ENCODE results near the gene PIGR. TPM values are rescaled to one million over a fixed set of nuclear protein-coding genes. Genes with fewer than 3 reads are reported as not detected.

PIGR gene
- polyA plus RNA-seq, 1 donor (not counting 4 experiments of a cell fraction or from before 2014, with no cell fraction given), result 0.01 TPM

GRCh38 chr1:206885341-206886060 is 60.8 kb downstream of the PIGR start:
- Histone ChIP-seq H3K27me3 (ENCODE audit: control insufficient read depth, extremely low read depth, insufficient read depth, low read length) (no peaks in the 10 kb centered on the region), H2AFZ (ENCODE audit: control insufficient read depth, low read length) (peak overlapping the region; percentile 24), H3K9me1 (ENCODE audit: control insufficient read depth, extremely low read depth, insufficient read depth, low read length) (no peaks in the 10 kb centered on the region), H3K9ac (ENCODE audit: control insufficient read depth, extremely low read depth, insufficient read depth, low read length) (peak overlapping the region; percentile 33), H3K4me2 (ENCODE audit: control insufficient read depth, extremely low read depth, insufficient read depth, low read depth, low read length) (peak overlapping the region; percentile 63), H3K36me3 (ENCODE audit: control insufficient read depth in 2 of 2, extremely low read depth in 1 of 2, insufficient read depth in 2 of 2, low read length in 2 of 2) (no peaks in the 10 kb centered on the region), H3K79me2 (ENCODE audit: control insufficient read depth, insufficient read depth, low read length) (no peaks in the 10 kb centered on the region), H4K20me1 (ENCODE audit: control insufficient read depth, extremely low read depth, insufficient read depth, low read length) (no peaks in the 10 kb centered on the region), H3K4me1 (ENCODE audit: control insufficient read depth, extremely low read depth, insufficient read depth, low read length) (peaks cover 44% of the 10 kb centered on the region), H3K9me3 (ENCODE audit: control insufficient read depth, low read depth, low read length) (no peaks in the 10 kb centered on the region), H3K27ac (ENCODE audit: control insufficient read depth, insufficient read depth, low read length) (peak overlapping the region; percentile 78), H3K4me3 (ENCODE audit: control insufficient read depth in 2 of 3, extremely low read depth in 1 of 3, insufficient read depth in 2 of 3, low read depth in 1 of 3, low read length in 3 of 3) (peak overlapping the region in 1 of 3 experiments; percentile 0)
- TF ChIP-seq EZH2 (IDR thresholded peaks at IDR 0.05; ENCODE audit: low read length), result no peak
- TF ChIP-seq, protein P1, sequence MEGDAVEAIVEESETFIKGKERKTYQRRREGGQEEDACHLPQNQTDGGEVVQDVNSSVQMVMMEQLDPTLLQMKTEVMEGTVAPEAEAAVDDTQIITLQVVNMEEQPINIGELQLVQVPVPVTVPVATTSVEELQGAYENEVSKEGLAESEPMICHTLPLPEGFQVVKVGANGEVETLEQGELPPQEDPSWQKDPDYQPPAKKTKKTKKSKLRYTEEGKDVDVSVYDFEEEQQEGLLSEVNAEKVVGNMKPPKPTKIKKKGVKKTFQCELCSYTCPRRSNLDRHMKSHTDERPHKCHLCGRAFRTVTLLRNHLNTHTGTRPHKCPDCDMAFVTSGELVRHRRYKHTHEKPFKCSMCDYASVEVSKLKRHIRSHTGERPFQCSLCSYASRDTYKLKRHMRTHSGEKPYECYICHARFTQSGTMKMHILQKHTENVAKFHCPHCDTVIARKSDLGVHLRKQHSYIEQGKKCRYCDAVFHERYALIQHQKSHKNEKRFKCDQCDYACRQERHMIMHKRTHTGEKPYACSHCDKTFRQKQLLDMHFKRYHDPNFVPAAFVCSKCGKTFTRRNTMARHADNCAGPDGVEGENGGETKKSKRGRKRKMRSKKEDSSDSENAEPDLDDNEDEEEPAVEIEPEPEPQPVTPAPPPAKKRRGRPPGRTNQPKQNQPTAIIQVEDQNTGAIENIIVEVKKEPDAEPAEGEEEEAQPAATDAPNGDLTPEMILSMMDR (optimal IDR thresholded peaks at IDR 0.05 in 1 of 3, IDR thresholded peaks at IDR 0.05 in 1 of 3, conservative IDR thresholded peaks at IDR 0.05 in 1 of 3; ENCODE audit: extremely low read depth in 1 of 3, insufficient read depth in 2 of 3, low read length in 3 of 3), result no peak
- no peak for DNase-seq (ENCODE audit: low read depth, low spot score)
- dilution Hi-C loops (cut with MboI; ENCODE audit: extremely low pct_ligation_motif_present, low sequenced_read_pairs), result no loop called here
- FAIRE-seq, result peak; percentile 55

DNA sequence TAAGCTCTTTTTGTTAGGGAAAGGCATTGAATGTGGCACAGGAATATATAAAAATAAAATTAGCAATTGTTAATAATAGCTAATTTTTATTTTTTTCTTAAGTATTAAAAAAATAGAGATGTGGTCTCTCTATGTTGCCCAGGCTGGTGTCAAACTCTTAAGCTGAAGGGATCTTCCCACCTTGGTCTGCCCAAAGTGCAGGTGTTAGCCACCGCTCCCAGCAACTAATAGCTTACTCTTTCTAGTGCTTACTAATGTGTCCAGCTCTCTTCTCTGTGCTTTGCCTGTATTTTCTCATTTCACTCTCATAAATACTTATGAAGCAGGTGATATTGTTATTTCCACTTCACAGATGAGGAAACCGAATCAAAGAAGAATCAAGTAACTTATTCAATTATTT is 62.4 kb downstream of the PIGR start:
- H2AFZ ChIP-seq (ENCODE audit: control insufficient read depth, low read length), result no peak overlapping the region
- DNase-seq (ENCODE audit: low read depth, low spot score) (no peak), FAIRE-seq (no peak)
- H4K20me1 ChIP-seq (ENCODE audit: control insufficient read depth, extremely low read depth, insufficient read depth, low read length), result no peaks in the 10 kb centered on the region
- no peak overlapping the region for H3K4me2 ChIP-seq (ENCODE audit: control insufficient read depth, extremely low read depth, insufficient read depth, low read depth, low read length)
- H3K9me1 ChIP-seq (ENCODE audit: control insufficient read depth, extremely low read depth, insufficient read depth, low read length), result no peaks in the 10 kb centered on the region
- peaks cover 29% of the 10 kb centered on the region for H3K4me1 ChIP-seq (ENCODE audit: control insufficient read depth, extremely low read depth, insufficient read depth, low read length)
- H3K79me2 ChIP-seq (ENCODE audit: control insufficient read depth, insufficient read depth, low read length), result no peaks in the 10 kb centered on the region
- no peaks in the 10 kb centered on the region for H3K9me3 ChIP-seq (ENCODE audit: control insufficient read depth, low read depth, low read length)
- no peak for TF ChIP-seq EZH2 (IDR thresholded peaks at IDR 0.05; ENCODE audit: low read length)
- TF ChIP-seq, protein P1 (optimal IDR thresholded peaks at IDR 0.05 in 1 of 3, IDR thresholded peaks at IDR 0.05 in 1 of 3, conservative IDR thresholded peaks at IDR 0.05 in 1 of 3; ENCODE audit: extremely low read depth in 1 of 3, insufficient read depth in 2 of 3, low read length in 3 of 3), result no peak
- H3K9ac ChIP-seq (ENCODE audit: control insufficient read depth, extremely low read depth, insufficient read depth, low read length), result no peak overlapping the region
- H3K36me3 ChIP-seq (ENCODE audit: control insufficient read depth in 2 of 2, extremely low read depth in 1 of 2, insufficient read depth in 2 of 2, low read length in 2 of 2), result no peaks in the 10 kb centered on the region
- no peaks in the 10 kb centered on the region for H3K27me3 ChIP-seq (ENCODE audit: control insufficient read depth, extremely low read depth, insufficient read depth, low read length)
- H3K4me3 ChIP-seq (ENCODE audit: control insufficient read depth in 2 of 3, extremely low read depth in 1 of 3, insufficient read depth in 2 of 3, low read depth in 1 of 3, low read length in 3 of 3), result no peak overlapping the region
- dilution Hi-C loops (cut with MboI; ENCODE audit: extremely low pct_ligation_motif_present, low sequenced_read_pairs), result no loop called here
- H3K27ac ChIP-seq (ENCODE audit: control insufficient read depth, insufficient read depth, low read length), result no peak overlapping the region

All from keratinocyte (primary cell).